ENCODE measurements around the gene MACROH2A1.

The MACROH2A1 gene

DNA sequence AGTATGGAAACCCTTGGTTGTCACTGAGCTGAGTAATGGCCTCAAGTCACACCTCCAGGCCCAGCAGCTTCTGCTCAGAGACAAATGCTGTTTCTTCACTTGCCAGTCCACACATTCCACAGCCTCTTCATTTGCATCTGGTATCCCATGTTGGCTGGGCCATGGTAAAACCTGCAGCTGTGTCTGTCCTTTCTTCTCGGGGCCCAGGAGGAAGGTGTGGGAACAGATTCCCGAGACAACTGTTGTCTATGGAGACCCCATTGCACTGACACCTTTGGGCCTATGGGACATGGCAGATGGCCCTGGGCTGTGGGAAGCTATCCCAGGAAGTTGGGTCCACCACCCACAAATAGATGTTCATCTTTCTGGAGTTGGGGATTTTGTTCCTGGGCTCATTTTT, 85.1 kb downstream of the MACROH2A1 start:
- H3K27ac ChIP-seq (replicated peaks), result no peak overlapping the region
- H3K27me3 ChIP-seq (ENCODE audit: insufficient read depth, poor library complexity, severe bottlenecking), result no peaks in the 10 kb centered on the region
- TF ChIP-seq, protein P1, sequence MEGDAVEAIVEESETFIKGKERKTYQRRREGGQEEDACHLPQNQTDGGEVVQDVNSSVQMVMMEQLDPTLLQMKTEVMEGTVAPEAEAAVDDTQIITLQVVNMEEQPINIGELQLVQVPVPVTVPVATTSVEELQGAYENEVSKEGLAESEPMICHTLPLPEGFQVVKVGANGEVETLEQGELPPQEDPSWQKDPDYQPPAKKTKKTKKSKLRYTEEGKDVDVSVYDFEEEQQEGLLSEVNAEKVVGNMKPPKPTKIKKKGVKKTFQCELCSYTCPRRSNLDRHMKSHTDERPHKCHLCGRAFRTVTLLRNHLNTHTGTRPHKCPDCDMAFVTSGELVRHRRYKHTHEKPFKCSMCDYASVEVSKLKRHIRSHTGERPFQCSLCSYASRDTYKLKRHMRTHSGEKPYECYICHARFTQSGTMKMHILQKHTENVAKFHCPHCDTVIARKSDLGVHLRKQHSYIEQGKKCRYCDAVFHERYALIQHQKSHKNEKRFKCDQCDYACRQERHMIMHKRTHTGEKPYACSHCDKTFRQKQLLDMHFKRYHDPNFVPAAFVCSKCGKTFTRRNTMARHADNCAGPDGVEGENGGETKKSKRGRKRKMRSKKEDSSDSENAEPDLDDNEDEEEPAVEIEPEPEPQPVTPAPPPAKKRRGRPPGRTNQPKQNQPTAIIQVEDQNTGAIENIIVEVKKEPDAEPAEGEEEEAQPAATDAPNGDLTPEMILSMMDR (IDR thresholded peaks at IDR 0.05; ENCODE audit: insufficient read depth, low read length), result no peak
- TF ChIP-seq POLR2AphosphoS5 (IDR thresholded peaks at IDR 0.05; ENCODE audit: low read depth) (no peak), SPI1 (IDR thresholded peaks at IDR 0.05; ENCODE audit: borderline replicate concordance, low read depth) (no peak), REST (IDR thresholded peaks at IDR 0.05; ENCODE audit: insufficient replicate concordance, low read depth) (no peak), GABPA (IDR thresholded peaks at IDR 0.05; ENCODE audit: low read depth) (no peak)
- DNase-seq (ENCODE audit: low read depth in 1 of 2, low spot score in 1 of 2), result no peak
- no peak overlapping the region for H3K4me3 ChIP-seq (replicated peaks; ENCODE audit: insufficient read depth, low read length)

GRCh38 chr5:135313405-135313804, 85.6 kb downstream of the MACROH2A1 start:
- no peak for DNase-seq (ENCODE audit: low read depth in 1 of 2, low spot score in 1 of 2)
- H3K27me3 ChIP-seq (ENCODE audit: insufficient read depth, poor library complexity, severe bottlenecking), result no peaks in the 10 kb centered on the region
- no peak overlapping the region for H3K27ac ChIP-seq (replicated peaks)
- no peak overlapping the region for H3K4me3 ChIP-seq (replicated peaks; ENCODE audit: insufficient read depth, low read length)
- no peak for TF ChIP-seq SPI1 (IDR thresholded peaks at IDR 0.05; ENCODE audit: borderline replicate concordance, low read depth)
- TF ChIP-seq, protein P1 (IDR thresholded peaks at IDR 0.05; ENCODE audit: insufficient read depth, low read length), result no peak
- TF ChIP-seq GABPA (IDR thresholded peaks at IDR 0.05; ENCODE audit: low read depth), result no peak
- no peak for TF ChIP-seq REST (IDR thresholded peaks at IDR 0.05; ENCODE audit: insufficient replicate concordance, low read depth)
- TF ChIP-seq POLR2AphosphoS5 (IDR thresholded peaks at IDR 0.05; ENCODE audit: low read depth), result no peak

DNA sequence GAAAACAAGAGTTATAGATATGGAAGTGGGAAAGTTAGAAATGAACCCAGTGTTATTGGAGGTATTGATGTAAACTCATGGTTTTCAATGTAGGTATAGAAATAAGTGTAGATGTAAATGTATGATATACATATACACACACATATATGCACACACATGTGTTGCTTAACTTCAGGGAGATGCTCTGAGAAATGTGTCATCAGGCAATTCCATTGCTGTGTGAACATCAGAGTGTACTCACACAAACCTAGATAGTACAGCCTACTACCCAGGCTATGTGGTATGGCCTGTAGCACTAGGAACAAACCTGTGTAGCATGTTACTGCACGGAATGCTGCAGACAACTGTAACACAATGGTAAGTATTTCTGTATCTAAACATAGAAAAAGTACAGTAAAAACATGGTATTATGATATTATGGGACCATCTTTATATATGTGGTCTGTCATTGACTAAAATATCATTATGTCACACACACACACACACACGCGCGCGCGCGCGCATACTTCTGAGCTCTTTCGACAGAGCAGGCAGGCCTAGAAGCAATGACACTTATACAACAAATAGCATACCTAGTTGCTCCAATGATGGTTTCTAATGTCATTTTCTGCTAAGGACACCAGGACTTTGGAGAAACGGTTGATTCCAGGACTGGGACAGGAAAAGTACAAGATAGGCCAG, 86.6 kb downstream of the MACROH2A1 start:
- no peaks in the 10 kb centered on the region for H3K27me3 ChIP-seq (ENCODE audit: insufficient read depth, poor library complexity, severe bottlenecking)
- DNase-seq (ENCODE audit: low read depth in 1 of 2, low spot score in 1 of 2), result no peak
- TF ChIP-seq, protein P1 (IDR thresholded peaks at IDR 0.05; ENCODE audit: insufficient read depth, low read length), result no peak
- no peak for TF ChIP-seq REST (IDR thresholded peaks at IDR 0.05; ENCODE audit: insufficient replicate concordance, low read depth)

More for the DNA sequence above, 86.6 kb downstream of the MACROH2A1 start:
- Histone ChIP-seq H3K27ac (replicated peaks) (no peak overlapping the region), H3K4me3 (replicated peaks; ENCODE audit: insufficient read depth, low read length) (no peak overlapping the region)
